Measurements from ENCODE around the gene NEUROG3.

The NEUROG3 gene

DNA sequence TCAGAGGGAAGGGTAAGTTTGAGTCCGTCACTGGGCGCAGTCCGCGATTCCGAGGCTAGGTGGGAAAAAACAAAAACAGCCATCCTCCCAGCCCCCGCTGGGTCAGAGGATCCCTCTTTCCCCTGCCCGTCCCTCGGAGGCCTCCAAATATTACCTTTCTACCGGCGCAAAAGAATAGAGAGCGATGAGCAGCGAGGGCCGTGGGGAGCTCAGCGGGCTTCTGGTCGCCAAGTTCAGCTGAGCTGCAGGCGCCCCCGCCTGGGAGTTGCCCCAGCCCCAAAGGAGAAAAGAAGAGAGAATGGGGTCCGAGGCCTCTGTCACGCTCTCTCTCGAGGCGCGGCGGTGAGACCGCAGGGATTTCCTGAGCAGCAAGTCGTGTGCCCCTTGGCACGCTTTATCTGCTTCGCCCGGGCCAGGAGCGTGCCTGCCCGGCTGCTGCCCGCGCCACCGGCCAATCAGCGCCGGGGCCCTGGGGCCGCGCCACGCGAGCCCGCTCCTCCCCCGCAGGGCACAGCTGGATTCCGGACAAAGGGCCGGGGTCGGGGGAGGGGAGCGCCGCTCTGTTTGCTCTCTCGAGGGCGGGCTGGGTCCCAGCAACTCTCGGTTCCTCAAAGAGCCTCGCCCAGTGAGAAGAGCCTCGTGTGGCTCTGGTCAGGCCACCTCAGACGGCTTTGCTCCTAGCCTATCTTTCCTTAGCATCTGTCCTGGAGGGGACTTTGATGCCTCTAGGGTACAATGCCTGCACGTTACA is at the start of gene NEUROG3:
NEUROG3 (minus strand) TSS at position 367 of the 751 bp plus-strand sequence. CDS start 379 bp downstream, outside the sequence.
- no peak for DNase-seq (ENCODE audit: low read depth)

DNA sequence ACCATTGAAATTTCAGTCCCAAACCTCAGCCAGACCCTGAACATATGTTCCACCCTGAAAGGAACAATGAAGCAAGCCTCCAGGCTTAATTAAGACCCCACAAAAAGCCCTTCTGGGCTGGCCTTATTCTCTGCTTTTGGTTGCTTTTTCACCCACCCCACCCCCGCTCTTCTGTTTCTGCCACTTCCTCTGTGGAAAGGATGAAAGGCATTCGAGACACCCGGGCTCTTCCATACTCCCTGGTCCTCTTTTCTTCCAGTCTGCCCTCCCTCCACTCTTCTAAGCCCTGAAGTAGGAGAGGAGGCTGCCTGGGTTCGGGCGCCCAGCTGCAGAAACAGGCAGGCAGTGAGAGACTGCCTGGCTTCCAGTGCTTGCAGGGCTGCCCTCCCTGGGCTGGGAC is 47.4 kb upstream of the NEUROG3 start:
- DNase-seq (ENCODE audit: low read depth) = no peak

- no peak for DNase-seq (ENCODE audit: low read depth)
Measured at GRCh38 chr10:69619626-69620025, 46.4 kb upstream of the NEUROG3 start.

GRCh38 chr10:69618746-69619145 is 45.5 kb upstream of the NEUROG3 start:
- DNase-seq (ENCODE audit: low read depth) = no peak

GRCh38 chr10:69616358-69616757 is 43.1 kb upstream of the NEUROG3 start:
- DNase-seq (ENCODE audit: low read depth) = no peak

GRCh38 chr10:69614130-69614529 is 40.9 kb upstream of the NEUROG3 start:
- DNase-seq (ENCODE audit: low read depth) = no peak

DNA sequence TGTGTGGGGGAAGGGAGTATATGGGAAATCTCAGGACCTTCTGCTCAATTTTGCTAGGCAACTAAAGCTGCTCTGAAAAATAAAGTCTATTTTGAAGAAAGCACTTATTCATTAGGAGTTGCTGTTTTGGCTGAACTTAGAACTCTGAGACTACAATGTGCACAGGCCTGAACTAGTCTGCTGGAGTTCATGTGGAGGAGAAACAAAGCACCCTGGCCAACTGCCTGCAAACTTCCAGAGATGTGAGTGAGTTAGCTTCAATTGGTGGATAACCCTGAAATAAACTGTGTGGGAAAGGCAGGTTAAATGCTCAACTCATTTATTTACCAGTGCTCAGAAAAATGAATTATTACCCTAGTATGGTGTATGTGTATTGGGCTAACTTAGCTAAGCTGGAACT is 39.5 kb upstream of the NEUROG3 start:
- no peak for DNase-seq (ENCODE audit: low read depth)

GRCh38 chr10:69609077-69609476 is 35.9 kb upstream of the NEUROG3 start:
- no peak for DNase-seq (ENCODE audit: low read depth)

- DNase-seq (ENCODE audit: low read depth) = no peak
Measured at GRCh38 chr10:69600761-69601330, 27.6 kb upstream of the NEUROG3 start.

GRCh38 chr10:69588358-69588757 is 15.1 kb upstream of the NEUROG3 start:
- DNase-seq (ENCODE audit: low read depth) = no peak

- no peak for DNase-seq (ENCODE audit: low read depth)
Measured at GRCh38 chr10:69584624-69585023, 11.4 kb upstream of the NEUROG3 start.

DNA sequence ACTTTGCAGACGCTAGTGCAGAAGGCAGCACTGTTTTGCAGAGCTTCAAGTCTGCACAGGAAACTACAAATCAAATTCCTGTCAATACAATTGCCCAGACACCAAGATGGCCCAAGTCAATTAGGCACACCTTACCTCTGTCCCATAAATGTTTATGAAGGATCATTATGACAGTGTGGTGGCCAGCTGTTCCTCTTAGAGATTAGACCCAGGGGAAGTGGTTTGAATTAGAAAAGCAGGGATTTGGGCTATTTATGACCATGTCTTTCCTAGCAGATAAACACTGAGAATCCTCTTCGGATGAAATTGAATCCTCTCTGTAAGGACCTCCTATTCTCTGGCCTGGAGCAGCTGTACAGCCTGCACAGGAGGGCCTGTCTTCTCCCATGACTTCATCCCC is 9.9 kb upstream of the NEUROG3 start:
- no peak for DNase-seq (ENCODE audit: low read depth)

GRCh38 chr10:69580435-69580834 is 7.2 kb upstream of the NEUROG3 start:
- DNase-seq (ENCODE audit: low read depth) = no peak

DNA sequence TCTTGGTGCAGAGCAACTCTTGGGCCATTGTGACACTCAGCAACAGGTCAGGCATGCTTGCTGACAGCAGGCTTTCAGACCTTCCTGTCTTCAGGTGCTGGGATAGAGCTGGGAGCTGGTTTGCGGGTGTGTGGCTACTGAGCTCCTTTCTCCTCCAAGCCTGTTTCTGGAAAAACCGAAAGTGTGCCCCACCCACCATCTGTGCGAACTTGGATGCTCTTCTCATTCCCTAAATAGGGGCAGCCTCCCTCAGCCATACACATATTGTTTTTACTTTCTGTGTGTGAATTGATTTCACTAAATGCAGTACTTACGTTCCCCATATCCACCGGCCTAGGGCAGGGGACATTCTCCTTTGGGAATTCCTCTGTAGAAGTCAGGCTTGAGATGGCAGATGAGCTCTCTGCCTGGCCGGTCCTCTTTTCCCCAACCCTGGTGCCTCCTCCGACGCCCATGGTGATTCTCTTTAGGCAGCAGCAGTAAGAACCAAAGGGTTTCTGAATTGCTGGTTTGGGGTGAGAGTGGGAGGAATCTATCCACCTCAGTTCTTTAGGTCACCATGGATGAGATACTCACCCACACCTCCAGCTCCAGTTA is 6.3 kb upstream of the NEUROG3 start:
- no peak for DNase-seq (ENCODE audit: low read depth)

DNA sequence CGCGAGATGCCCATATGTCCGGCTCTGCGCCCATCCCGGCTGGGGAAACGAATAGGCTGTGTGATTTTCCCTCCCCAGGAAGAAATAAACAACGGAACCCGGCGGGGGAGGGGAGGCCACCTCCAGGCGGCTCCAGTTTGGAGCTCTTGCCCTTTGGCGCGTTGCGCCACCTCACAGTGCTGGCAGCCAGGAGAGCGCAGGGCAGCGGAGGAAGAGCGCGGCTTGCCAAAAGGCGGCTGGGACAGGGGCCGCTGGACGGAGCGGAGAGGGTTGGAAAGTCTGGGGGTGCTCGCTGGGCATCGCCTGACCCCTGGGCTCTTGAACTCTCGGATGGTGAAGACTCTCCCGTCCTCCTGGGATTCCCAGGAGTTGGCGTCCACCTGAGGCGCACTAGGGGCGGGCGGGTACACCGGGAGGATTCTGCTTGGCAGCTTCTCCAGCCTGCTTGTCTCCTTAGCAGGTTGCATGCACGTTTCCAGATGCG is 5.3 kb upstream of the NEUROG3 start:
- DNase-seq (ENCODE audit: low read depth) = no peak

- no peak for DNase-seq (ENCODE audit: low read depth)
Measured at GRCh38 chr10:69577268-69578232, 4.3 kb upstream of the NEUROG3 start.

- no peak for DNase-seq (ENCODE audit: low read depth)
Measured at GRCh38 chr10:69576334-69577011, 3.3 kb upstream of the NEUROG3 start.

DNA sequence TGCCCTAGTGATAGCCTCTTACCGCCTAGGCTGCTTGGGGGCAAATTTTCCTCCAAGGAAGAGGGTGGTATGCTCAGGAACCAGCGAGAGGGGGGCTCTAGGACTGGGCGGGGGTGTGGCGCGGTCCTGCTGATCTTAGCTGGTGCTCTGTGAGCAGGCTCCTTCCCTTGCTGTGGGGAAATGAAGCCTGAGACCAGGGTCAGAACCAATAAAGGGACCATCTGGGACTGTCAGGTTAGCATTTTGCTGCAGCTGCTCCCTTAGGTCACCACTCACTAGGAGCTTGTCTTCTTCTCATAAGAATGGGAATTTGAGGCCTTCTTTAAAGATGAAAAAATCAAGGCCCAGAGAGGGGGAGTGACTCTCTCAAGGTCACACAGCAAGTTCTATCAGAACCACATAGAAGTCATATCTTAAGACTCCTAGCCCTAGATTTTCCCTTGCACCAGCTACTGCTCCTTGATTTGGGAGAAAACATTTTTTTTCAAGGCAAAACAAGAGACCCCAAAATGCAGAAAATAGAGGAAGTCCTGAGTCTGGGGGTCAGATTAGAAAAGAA is 2.0 kb upstream of the NEUROG3 start:
- DNase-seq (ENCODE audit: low read depth) = no peak

DNA sequence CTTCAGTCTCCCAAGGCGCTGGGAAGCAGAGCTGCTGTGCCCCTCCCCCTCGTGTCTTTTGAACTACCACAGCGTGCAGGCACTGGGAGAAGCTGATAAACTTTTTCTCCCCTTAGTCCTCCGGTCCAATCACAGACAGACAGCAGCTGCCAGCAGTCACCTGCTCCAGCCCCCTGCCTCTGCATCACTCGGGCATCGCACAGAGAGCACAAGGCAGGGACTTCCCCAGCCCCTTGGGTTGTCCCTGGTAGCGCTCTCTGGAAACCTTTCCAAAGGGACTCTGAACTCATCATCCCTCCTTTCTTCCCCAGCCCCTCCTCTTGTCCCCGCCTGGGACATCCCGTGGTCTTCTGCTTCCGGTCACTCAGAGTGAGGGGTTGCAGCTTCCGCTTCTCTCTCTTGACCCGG is 1.4 kb upstream of the NEUROG3 start:
- no peak for DNase-seq (ENCODE audit: low read depth)

GRCh38 chr10:69572159-69573055 is 815 bp downstream of the NEUROG3 start:
- DNase-seq (ENCODE audit: low read depth) = no peak

All from CMK (cell line).